GM18951 (cell line): ENCODE results near the gene PRELP.

Experiments
- POLR2A ChIP-seq: IDR thresholded peaks from 4 replicates; pipeline ENCODE4 v1.6.1; 2011; ENCODE audit warnings: mild to moderate bottlenecking; ENCODE audit not compliant: insufficient read length, insufficient read depth; ENCODE audit errors: extremely low read depth
- in situ Hi-C: fragments of 300-500 bp; cut with MboI; formaldehyde crosslinking; loops from one replicate; pipeline ENCODE4 v1.12.0; 2022; ENCODE audit warnings: low sequenced_read_pairs, mixed read lengths, inconsistent platforms; ENCODE audit not compliant: unreplicated experiment

Gene PRELP

DNA sequence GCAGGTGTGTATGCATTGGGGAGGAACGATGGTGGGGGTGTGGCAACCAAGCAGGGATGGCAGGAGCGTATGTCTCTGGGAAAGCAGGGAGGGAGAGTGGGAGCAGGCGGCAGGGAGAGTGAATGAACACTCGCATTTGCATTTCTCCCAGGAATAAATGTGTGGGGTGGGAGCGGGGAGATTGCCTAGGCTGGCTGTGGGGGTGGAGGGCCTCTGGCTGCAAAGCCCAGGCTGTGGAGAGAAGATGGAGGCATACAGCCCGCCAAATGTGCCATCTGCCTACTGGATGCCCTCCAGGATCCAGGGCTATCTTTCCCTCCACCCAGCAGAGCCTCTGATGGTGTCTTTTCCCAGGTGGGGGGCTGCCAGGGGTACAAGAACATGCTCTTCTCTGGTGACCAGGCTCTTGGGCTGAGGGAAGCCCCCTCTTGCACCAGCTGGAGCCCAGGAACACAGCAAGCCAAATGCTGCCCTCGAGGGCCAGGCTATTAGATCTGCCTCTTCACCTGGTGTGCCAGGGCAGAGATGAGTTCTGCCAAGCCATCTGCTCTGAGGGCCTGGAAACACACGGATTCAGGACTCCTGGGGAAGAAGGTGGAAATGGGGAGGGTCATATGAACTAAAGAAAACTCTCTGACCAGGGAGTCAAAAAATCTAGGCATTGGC lies 16.6 kb downstream of the PRELP start:
- TF ChIP-seq POLR2A: no peak

DNA sequence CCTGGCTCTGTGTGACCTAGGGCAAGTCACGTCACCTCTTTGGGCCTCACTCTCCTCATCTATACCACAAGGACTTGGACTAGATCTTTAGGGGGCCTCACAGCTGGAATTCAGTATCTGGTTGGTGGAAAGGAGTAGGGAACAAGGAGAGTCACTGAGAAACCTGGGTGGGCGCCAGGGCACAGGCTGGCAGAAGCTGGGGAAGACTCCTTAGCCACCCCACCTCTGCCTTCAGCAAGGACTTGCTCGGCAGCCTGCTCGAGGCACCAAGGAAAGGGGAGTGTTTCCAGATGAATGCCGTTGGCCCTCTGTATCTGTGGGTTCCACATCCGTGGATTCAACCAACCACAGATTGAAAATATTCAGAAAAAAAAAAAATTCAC lies 17.1 kb downstream of the PRELP start:
- TF ChIP-seq POLR2A: no peak
- in situ Hi-C loops: no loop called here

More for the DNA sequence above, 16.6 kb downstream of the PRELP start:
- in situ Hi-C loops: no loop called here

DNA sequence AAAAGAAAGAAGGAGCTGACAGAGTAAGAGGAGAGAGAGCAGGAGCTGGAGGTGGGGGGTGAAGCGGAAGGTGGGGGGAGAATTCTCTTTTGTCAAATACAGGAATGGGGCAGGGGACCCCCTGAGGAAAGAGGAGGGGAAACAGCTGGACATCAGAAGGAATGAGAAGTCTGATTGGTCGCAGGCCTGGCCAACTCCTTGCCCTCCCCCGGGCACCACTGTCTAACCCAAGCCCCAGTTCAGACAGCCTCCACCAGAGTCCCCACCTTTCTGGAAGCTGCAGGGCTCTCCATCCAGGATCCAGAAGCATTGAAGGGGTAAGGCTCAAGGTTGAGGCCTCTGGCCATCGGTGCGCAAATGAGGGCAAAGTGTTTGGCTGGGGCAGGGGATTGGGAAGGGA lies 18.3 kb downstream of the PRELP start, which contains the start of gene OPTC:
Gene OPTC (plus strand): TSS at position 253 of the 400 bp plus-strand sequence. CDS start 1,853 bp downstream, outside the sequence.
- in situ Hi-C loops: no loop called here
- TF ChIP-seq POLR2A: no peak

DNA sequence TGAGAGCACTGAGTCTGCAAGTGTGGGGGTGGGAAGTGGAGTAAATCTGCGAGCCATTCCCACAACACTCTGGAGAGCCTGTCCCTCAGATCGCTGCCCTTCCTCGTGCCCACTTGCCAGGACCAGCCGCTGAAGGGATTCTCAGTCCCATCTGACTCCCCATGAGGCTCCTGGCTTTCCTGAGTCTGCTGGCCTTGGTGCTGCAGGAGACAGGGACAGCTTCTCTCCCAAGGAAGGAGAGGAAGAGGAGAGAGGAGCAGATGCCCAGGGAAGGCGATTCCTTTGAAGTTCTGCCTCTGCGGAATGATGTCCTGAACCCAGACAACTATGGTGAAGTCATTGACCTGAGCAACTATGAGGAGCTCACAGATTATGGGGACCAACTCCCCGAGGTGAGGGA lies 20.2 kb downstream of the PRELP start:
- TF ChIP-seq POLR2A: no peak
- in situ Hi-C loops: no loop called here

DNA sequence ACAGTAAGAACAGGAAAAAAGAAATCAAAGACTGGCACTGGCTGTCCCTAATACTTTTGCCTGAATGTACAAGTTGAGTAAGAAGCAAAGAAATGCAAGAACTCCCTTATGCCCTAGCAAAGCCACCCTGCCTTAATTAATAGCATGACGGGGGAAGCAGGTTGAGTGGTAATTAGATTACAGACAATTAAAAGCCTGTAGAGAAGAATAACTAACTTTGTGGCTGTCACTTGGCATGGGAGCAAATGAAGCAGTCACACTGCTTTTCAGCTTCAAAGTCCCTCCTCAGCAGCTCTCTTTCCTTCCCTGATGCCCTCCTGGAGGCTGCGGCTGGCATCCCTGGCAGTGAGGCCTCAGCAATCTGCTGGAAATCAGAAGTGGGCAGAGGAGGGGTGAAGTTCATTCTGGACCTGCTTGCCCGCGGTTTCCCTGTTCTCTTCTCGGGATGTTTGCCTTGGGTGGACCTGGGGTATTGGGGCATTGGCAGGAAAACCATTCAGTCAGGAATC lies 21.7 kb downstream of the PRELP start:
- in situ Hi-C loops: no loop called here
- TF ChIP-seq POLR2A: no peak

DNA sequence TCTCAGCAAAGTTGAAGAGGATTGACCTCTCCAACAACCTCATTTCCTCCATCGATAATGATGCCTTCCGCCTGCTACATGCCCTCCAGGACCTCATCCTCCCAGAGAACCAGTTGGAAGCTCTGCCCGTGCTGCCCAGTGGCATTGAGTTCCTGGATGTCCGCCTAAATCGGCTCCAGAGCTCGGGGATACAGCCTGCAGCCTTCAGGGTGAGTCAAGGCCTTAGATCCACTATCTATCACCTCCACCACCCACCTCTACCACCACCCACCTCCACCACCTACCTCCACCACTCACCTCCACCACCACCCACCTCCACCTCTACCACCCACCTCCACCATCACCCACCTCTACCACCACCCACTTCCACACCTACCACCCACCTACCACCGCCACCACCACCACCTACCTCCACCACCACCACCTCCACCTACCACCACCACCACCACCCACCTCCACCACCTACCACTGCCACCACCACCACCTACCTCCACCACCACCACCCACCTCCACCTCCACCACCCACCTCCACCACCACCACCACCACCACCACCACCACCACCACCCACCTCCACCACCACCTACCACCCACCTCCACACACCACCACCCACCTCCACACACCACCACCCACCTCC lies 24.2 kb downstream of the PRELP start:
- no peak for TF ChIP-seq POLR2A
- in situ Hi-C loops: loop anchor here (10.0 kb wide), 1 partner anchor 205 kb away; no protein-coding TSS in a partner anchor

DNA sequence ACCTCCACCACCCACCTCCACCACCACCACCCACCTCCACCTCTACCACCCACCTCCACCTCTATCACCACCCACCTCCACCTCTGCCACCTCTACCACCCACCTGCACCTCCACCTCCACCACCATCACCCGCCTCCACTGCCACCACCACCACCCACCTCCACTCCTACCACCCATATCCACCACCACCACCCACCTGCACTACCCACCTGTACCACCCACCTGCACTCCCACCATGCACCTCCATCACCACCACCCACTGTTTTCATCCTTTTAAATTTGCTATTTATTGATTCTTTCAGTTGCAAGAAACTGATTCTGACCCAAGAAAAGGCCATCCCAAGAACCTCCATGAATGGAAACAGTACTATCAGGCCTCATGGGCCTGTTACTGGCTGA lies 24.7 kb downstream of the PRELP start:
- in situ Hi-C loops: loop anchor here (10.0 kb wide), 1 partner anchor 205 kb away; no protein-coding TSS in a partner anchor

DNA sequence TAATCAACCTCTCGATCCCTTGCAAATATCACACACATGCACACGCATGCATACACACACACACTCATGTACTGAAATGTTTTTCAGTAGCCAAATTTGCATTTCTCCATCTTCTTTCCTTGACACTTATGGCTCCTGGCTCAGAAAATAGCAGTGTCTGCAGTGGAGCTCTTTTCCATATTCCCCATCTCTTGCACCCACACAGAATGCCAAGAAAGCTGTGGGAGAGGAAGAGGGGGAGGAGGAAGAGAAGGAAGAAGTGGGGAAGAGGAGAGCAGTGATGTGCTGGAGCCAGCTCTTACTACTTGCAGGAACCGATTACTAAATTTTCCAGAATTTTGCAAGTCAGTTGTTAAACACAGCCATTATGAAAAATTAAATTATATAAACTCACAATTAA lies 28.2 kb downstream of the PRELP start:
- in situ Hi-C loops: loop anchor here (10.0 kb wide), 1 partner anchor 201 kb away; no protein-coding TSS in a partner anchor
- no peak for TF ChIP-seq POLR2A

More for the DNA sequence above, 24.7 kb downstream of the PRELP start:
- no peak for TF ChIP-seq POLR2A

DNA sequence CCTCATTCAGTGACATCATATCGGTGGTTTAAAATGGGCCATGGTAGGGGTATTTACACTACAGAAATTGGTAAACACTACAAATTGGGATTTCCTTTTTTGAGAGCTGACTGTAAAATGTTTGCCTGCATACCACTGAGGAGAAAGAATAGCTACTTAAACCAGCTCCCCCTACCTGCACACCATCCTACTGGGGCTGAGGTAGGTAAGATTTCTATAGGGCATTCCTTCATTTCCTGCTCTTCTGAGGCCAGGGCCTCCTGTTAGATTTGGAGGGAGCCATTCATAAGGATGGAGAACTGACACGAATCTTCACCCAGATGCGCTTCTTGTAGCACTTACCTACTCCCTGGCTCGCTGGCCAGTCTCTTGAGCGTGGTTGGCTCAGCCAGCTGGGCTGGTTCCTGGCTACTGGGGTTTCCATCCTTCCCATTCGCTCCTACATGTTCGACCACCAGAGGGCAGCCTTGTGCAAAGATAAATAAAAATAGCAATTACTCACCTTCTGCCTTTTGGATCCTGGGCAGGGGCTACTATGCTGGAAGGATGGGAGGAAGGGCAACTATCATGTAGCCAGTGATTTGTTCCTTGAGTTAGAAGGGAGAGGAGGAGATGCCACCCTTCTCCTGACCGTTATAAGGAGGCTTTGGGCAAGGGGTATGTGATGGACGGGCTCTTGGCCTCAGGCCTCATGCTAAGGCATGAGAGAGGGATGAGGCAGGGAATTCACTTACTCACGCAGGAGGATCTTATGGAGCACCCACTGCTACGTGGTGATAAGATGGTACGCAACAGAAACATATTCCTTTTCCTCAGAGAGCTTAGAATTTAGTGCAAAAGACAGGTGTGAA lies 29.0 kb downstream of the PRELP start:
- no peak for TF ChIP-seq POLR2A
- in situ Hi-C loops: loop anchor here (10.0 kb wide), 1 partner anchor 200 kb away; no protein-coding TSS in a partner anchor

DNA sequence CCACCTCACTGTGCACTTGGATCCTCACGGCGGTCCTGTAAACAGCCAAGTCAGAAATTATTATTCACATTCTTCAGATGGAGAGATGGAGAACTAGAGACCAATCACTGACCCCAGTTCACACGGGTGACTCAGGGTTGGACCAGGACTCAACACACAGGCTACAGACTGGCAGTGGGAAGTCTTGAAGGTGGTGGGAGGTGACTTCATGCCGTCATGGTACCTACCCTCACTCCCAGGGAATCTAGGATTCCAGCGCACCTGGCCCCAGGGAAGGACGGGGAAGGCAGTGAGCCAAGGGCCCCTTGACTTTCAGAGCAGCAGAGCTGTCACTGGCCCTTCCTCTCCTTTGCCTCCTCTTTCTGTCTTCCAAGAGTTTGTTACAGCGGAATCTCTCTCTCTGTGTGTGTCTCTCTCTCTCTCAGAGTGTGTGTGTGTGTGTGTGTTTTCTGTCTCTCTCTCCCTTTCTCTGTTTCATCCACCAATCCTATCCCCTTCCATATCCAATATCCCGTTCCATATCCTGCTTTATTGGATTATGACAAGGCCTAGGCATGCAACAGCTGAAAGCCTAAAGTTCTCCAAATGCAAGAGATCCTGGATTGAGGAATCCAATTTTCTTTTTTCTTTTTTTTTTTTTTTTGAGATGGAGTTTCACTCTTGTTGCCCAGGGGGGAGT lies 30.1 kb downstream of the PRELP start:
- TF ChIP-seq POLR2A: no peak
- in situ Hi-C loops: loop anchor here (10.0 kb wide), 1 partner anchor 199 kb away; no protein-coding TSS in a partner anchor

DNA sequence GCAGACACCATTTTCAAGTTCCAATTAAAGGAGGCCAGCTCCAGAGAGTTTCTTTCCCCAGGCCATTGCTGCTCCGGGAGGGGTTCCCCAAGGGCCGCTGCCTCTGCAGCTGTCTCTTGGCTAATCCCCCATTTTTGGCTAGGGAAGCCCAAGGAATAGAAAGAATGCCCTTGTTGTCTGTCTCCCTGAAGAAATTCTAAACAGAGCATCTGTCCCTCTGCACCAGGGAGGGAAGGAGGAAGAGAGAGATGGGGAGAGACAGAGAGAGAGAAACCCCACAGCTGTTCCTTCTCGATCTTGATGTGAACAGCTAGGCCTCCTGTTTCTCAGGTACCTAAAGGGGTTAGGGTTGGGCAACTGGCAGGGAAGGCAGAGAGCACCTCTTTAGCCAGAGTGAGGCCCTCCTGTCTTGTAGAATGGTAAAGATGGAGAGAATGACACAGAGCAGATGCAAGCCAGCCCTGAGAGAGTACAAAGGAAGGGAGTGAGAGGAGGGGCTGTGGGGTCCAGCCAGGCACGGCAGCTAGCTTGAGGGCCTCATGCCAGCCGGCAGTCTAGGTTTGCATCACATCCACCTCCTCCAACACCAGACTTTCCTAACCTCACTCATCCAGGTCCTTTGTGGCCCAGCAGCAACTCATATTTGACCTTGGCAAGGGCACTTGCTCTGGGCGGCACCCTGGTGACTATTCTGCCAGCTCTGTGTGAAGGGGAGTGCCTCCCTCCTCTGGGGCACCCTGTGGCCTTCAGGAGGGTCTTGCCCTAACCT lies 31.4 kb downstream of the PRELP start:
- TF ChIP-seq POLR2A: no peak
- in situ Hi-C loops: loop anchor here (10.0 kb wide), 1 partner anchor 198 kb away; no protein-coding TSS in a partner anchor

DNA sequence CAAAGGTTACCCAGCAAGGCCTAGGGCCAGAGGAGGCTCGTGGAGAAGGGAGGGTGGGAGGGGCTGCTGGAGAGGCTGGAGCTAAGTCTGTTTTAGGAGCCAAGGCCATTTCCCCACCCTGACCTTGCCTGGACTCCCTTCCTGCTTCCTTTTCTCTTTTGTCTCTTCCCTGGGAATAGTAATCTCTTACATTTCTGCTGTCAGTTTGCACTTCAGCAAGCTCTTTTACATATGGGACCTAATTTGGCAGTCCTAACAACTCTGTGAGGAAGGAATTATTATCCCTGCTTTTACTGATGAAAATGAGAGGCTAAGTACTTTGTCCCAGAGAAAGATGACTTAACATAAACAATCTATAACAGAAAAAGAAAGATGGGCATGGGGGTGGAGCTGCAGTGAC lies 32.2 kb downstream of the PRELP start:
- in situ Hi-C loops: loop anchor here (10.0 kb wide), 1 partner anchor 197 kb away; no protein-coding TSS in a partner anchor
- TF ChIP-seq POLR2A: no peak
